PC-3 (cell line): ENCODE measurements around the gene ACTG1. TPM values are rescaled to one million over a fixed set of nuclear protein-coding genes. Genes with fewer than 3 reads are reported as not detected.

Experiments used
- ATAC-seq: fragments of 200-7000 bp; cut with Tn5 transposase; 2 replicates; pipeline ENCODE4 v1.9.1; 2020; ENCODE audit warnings: mild to moderate bottlenecking, moderate library complexity
- BruUV-seq: library from RNA; stranded (reverse); fragments of 400-500 nt; replicated peaks from 2 replicates; lab custom pipeline; 2021; lab: Mats Ljungman, UMichigan
- CTCF ChIA-PET: fragments of 300-600 bp; sonication (Branson Sonifier 250); formaldehyde crosslinking; loops from one replicate; lab custom pipeline; 2022; ENCODE audit warnings: antibody characterized with exemption; lab: Charles Lee
- POLR2A ChIA-PET: fragments of 300-600 bp; sonication (Branson Sonifier 250); formaldehyde crosslinking; loops from one replicate; lab custom pipeline; 2022; ENCODE audit warnings: antibody characterized with exemption; ENCODE audit not compliant: unreplicated experiment; lab: Charles Lee
- DNase-seq: peaks from one replicate; pipeline ENCODE4 v3.0.0-alpha.2; 2015
- H2AFZ ChIP-seq: fragments of 300-600 bp; sonication (generic); 2 replicates; pipeline ENCODE4 v1.6.0; 2016; ENCODE audit warnings: antibody characterized with exemption, low read length
- H3F3A ChIP-seq: fragments of 300-600 bp; sonication (generic); one replicate; pipeline ENCODE4 v1.6.0; 2017; ENCODE audit warnings: antibody characterized with exemption, low read length, control low read depth, mild to moderate bottlenecking; ENCODE audit not compliant: unreplicated experiment
- H3K27ac ChIP-seq: fragments of 300-600 bp; sonication (generic); 2 replicates; pipeline ENCODE4 v1.5.1; 2016; ENCODE audit warnings: mild to moderate bottlenecking, low read length
- H3K27me3 ChIP-seq: fragments of 300-600 bp; sonication (generic); 2 replicates; pipeline ENCODE4 v1.6.1; 2016; ENCODE audit warnings: low read length, mixed read lengths
- H3K36me3 ChIP-seq: fragments of 300-600 bp; sonication (generic); 2 replicates; pipeline ENCODE4 v1.6.1; 2016; ENCODE audit warnings: low read depth, mixed run types, low read length, mixed read lengths
- H3K4me1 ChIP-seq: fragments of 300-600 bp; sonication (generic); 2 replicates; pipeline ENCODE4 v1.5.1; 2016; ENCODE audit warnings: low read length; ENCODE audit not compliant: insufficient read depth
- H3K4me2 ChIP-seq: fragments of 300-600 bp; sonication (generic); 2 replicates; pipeline ENCODE4 v1.6.0; 2016; ENCODE audit warnings: low read length
- H3K4me3 ChIP-seq: fragments of 300-600 bp; sonication (generic); 2 replicates; pipeline ENCODE4 v1.5.1; 2016; ENCODE audit warnings: mild to moderate bottlenecking, low read length, mixed read lengths
- H3K79me2 ChIP-seq: fragments of 300-600 bp; sonication (generic); 2 replicates; pipeline ENCODE4 v1.6.1; 2017; ENCODE audit warnings: low read length, mixed read lengths
- H3K9ac ChIP-seq: fragments of 300-600 bp; sonication (generic); 2 replicates; pipeline ENCODE4 v1.6.0; 2016; ENCODE audit warnings: mild to moderate bottlenecking, low read length
- H3K9me2 ChIP-seq: fragments of 300-600 bp; sonication (generic); replicated peaks from 2 replicates; pipeline ENCODE4 v1.6.1; 2016; ENCODE audit warnings: mixed run types, low read length, mixed read lengths
- H3K9me3 ChIP-seq: fragments of 300-600 bp; sonication (generic); 2 replicates; pipeline ENCODE4 v1.6.1; 2016; ENCODE audit warnings: low read length, mixed read lengths
- H4K20me1 ChIP-seq: fragments of 300-600 bp; sonication (generic); 2 replicates; pipeline ENCODE4 v1.6.1; 2016; ENCODE audit warnings: low read length, mixed read lengths
- CTCF ChIP-seq: fragments of 300-600 bp; sonication (generic); conservative IDR thresholded peaks from 2 replicates; pipeline ENCODE4 v1.5.1; 2017; ENCODE audit warnings: antibody characterized with exemption, low read depth, mild to moderate bottlenecking, low read length
- EZH2 ChIP-seq: fragments of 300-600 bp; sonication (generic); IDR thresholded peaks from one replicate; pipeline ENCODE4 v1.6.1; 2017; ENCODE audit warnings: antibody characterized with exemption, mild to moderate bottlenecking, low read length; ENCODE audit not compliant: unreplicated experiment
- EZH2phosphoT487 ChIP-seq: fragments of 300-600 bp; sonication (generic); IDR thresholded peaks from 2 replicates; pipeline ENCODE4 v1.6.1; 2018; ENCODE audit warnings: mild to moderate bottlenecking, antibody characterized with exemption, low read length, borderline replicate concordance
- intact Hi-C: fragments of 100-400 bp; cut with micrococcal nuclease; formaldehyde crosslinking; loops from 2 replicates; pipeline ENCODE4 v1.9.0; 2023
- total RNA-seq: library from RNA; depleted of rRNA; stranded (reverse); fragments of >200 nt; gene quantifications from 2 replicates; pipeline ENCODE4 v1.2.3, GENCODE V29; 2014

The ACTG1 gene
- total RNA-seq, 1 experiment from 2014 or later, result 4,503 TPM

- intact Hi-C loops, result no loop called here
- no peak for DNase-seq
- H3K79me2 ChIP-seq, result no peaks in the 10 kb centered on the region
- no peak overlapping the region for H3K27ac ChIP-seq
- no peak overlapping the region for H3K4me2 ChIP-seq
- ATAC-seq, result no peak
- BruUV-seq, result TSS peak; percentile 40
- ChIA-PET CTCF (no interaction called here), POLR2A (no interaction called here)
- no peak overlapping the region for H3K4me3 ChIP-seq
- H3K4me1 ChIP-seq, result no peaks in the 10 kb centered on the region
- H3K9me2 ChIP-seq, result no peaks in the 10 kb centered on the region
- H2AFZ ChIP-seq, result no peak overlapping the region
- no peaks in the 10 kb centered on the region for H3K27me3 ChIP-seq
- no peaks in the 10 kb centered on the region for H3K36me3 ChIP-seq
- H3F3A ChIP-seq, result no peaks in the 10 kb centered on the region
- TF ChIP-seq EZH2phosphoT487 (no peak), CTCF (no peak), EZH2 (no peak)
- no peaks in the 10 kb centered on the region for H4K20me1 ChIP-seq
- H3K9me3 ChIP-seq, result no peaks in the 10 kb centered on the region
- H3K9ac ChIP-seq, result no peak overlapping the region
These were observed 48.0 kb downstream of the ACTG1 start for GRCh38 chr17:81464586-81464985.

- no peak for ATAC-seq
- no peak for DNase-seq
- no TSS peak for BruUV-seq
- Histone ChIP-seq H3K36me3 (no peaks in the 10 kb centered on the region), H3K79me2 (no peaks in the 10 kb centered on the region), H2AFZ (no peak overlapping the region), H3F3A (no peaks in the 10 kb centered on the region), H3K9ac (no peak overlapping the region), H3K9me2 (no peaks in the 10 kb centered on the region), H3K27ac (no peak overlapping the region), H3K4me3 (no peak overlapping the region), H3K27me3 (no peaks in the 10 kb centered on the region), H3K9me3 (no peaks in the 10 kb centered on the region), H3K4me2 (no peak overlapping the region), H3K4me1 (no peaks in the 10 kb centered on the region), H4K20me1 (no peaks in the 10 kb centered on the region)
- POLR2A ChIA-PET, result no interaction called here
- TF ChIP-seq EZH2phosphoT487 (no peak), EZH2 (no peak), CTCF (no peak)
- CTCF ChIA-PET, result no interaction called here
- intact Hi-C loops, result no loop called here
These were observed 49.1 kb downstream of the ACTG1 start for GRCh38 chr17:81463506-81463905.

- no peak overlapping the region for H3K27ac ChIP-seq
- no peak overlapping the region for H3K4me2 ChIP-seq
- no peaks in the 10 kb centered on the region for H3F3A ChIP-seq
- no TSS peak for BruUV-seq
- H2AFZ ChIP-seq, result no peak overlapping the region
- no peak for ATAC-seq
- no peak for DNase-seq
- no peaks in the 10 kb centered on the region for H3K79me2 ChIP-seq
- no peak for TF ChIP-seq EZH2
- TF ChIP-seq CTCF, result no peak
- no peak overlapping the region for H3K4me3 ChIP-seq
- POLR2A ChIA-PET, result no interaction called here
- intact Hi-C loops, result no loop called here
- H3K9me3 ChIP-seq, result no peaks in the 10 kb centered on the region
- H3K27me3 ChIP-seq, result no peaks in the 10 kb centered on the region
- H3K9ac ChIP-seq, result no peak overlapping the region
- H3K4me1 ChIP-seq, result no peaks in the 10 kb centered on the region
- no peaks in the 10 kb centered on the region for H3K36me3 ChIP-seq
- CTCF ChIA-PET, result no interaction called here
- H4K20me1 ChIP-seq, result no peaks in the 10 kb centered on the region
- H3K9me2 ChIP-seq, result no peaks in the 10 kb centered on the region
These were observed 50.0 kb downstream of the ACTG1 start for GRCh38 chr17:81462506-81463125.
